Stomach smooth muscle (tissue), 2 donors: Measurements from ENCODE around the gene ANTXRL.
"Not testable (repeated sequence)": the region's sequence is repeated elsewhere in the genome, so short reads cannot be mapped to it uniquely, and the experiment has no call there.

Experiments
- H3K27ac ChIP-seq: one replicate; pipeline ENCODE4 v1.7.0; 2013; ENCODE audit warnings: mild to moderate bottlenecking, low read length, inconsistent platforms
- H3K27me3 ChIP-seq, 2 donors: one replicate each; pipeline ENCODE4 v1.7.0; 2013; ENCODE audit warnings: low read length in 2 of 2; ENCODE audit not compliant: insufficient read depth in 2 of 2, control insufficient read depth in 1 of 2
- H3K36me3 ChIP-seq, 2 donors: one replicate each; pipeline ENCODE4 v1.7.0; 2013; ENCODE audit warnings: low read length in 2 of 2; ENCODE audit not compliant: control insufficient read depth in 2 of 2, insufficient read depth in 2 of 2
- H3K4me1 ChIP-seq: one replicate; pipeline ENCODE4 v1.7.0; 2013; ENCODE audit warnings: low read length; ENCODE audit not compliant: control insufficient read depth, insufficient read depth
- H3K4me3 ChIP-seq, 2 donors: one replicate each; pipeline ENCODE4 v1.7.0; 2013; ENCODE audit warnings: low read length in 2 of 2
- H3K9ac ChIP-seq, 2 donors: one replicate each; pipeline ENCODE4 v1.7.0; 2013; ENCODE audit warnings: low read length in 2 of 2, mild to moderate bottlenecking in 1 of 2
- H3K9me3 ChIP-seq, 2 donors: one replicate each; pipeline ENCODE4 v1.7.0; 2013; ENCODE audit warnings: low read length in 2 of 2; ENCODE audit not compliant: control insufficient read depth in 2 of 2
- donor health status: healthy.
- donor health status: Pancreatic carcinoma.

ANTXRL gene

GRCh38 chr10:46326971-46327370, 40.2 kb downstream of the ANTXRL start:
- no peak overlapping the region for H3K9ac ChIP-seq
- no peaks in the 10 kb centered on the region for H3K36me3 ChIP-seq
- H3K9me3 ChIP-seq = no peaks in the 10 kb centered on the region
- no peak overlapping the region for H3K27ac ChIP-seq
- H3K4me3 ChIP-seq = no peak overlapping the region
- peaks cover 0 to 23% of the 10 kb centered on the region in 2 donors for H3K27me3 ChIP-seq
- H3K4me1 ChIP-seq = no peaks in the 10 kb centered on the region

DNA sequence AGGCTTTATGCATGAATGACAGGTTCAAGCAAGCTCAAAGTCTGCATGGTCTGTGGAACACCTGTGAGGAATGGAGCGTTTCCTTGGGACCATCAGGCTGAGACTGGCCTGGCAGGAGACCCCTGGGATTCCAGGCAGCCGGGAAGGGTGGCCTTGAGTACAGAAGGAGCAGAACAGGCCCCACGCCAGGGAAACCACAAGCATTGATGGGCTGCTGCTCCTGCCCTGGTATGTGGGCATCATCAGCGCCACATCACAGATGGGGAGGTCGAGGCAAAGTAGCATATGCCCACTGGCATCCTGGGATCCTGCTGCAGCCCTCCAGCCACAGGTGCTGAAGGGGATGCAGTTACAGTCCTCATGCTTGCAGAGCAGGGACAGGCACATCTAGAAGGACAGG, 40.9 kb downstream of the ANTXRL start:
- no peaks in the 10 kb centered on the region for H3K9me3 ChIP-seq
- H3K9ac ChIP-seq = no peak overlapping the region
- H3K4me1 ChIP-seq = no peaks in the 10 kb centered on the region
- H3K36me3 ChIP-seq = no peaks in the 10 kb centered on the region
- H3K27me3 ChIP-seq = peaks cover 0 to 23% of the 10 kb centered on the region in 2 donors
- no peak overlapping the region for H3K27ac ChIP-seq
- H3K4me3 ChIP-seq = no peak overlapping the region

- peaks cover 0 to 23% of the 10 kb centered on the region in 2 donors for H3K27me3 ChIP-seq
- H3K4me3 ChIP-seq = no peak overlapping the region
- H3K4me1 ChIP-seq = no peaks in the 10 kb centered on the region
- H3K9me3 ChIP-seq = no peaks in the 10 kb centered on the region
- H3K9ac ChIP-seq = no peak overlapping the region
- H3K36me3 ChIP-seq = no peaks in the 10 kb centered on the region
- no peak overlapping the region for H3K27ac ChIP-seq
Observed at GRCh38 chr10:46328853-46329689, 42.3 kb downstream of the ANTXRL start.

GRCh38 chr10:46329690-46330016, 42.9 kb downstream of the ANTXRL start:
- Histone ChIP-seq H3K9me3 (no peaks in the 10 kb centered on the region), H3K27me3 (peaks cover 0 to 23% of the 10 kb centered on the region in 2 donors), H3K4me1 (no peaks in the 10 kb centered on the region), H3K27ac (no peak overlapping the region), H3K4me3 (no peak overlapping the region), H3K9ac (no peak overlapping the region), H3K36me3 (no peaks in the 10 kb centered on the region)

- Histone ChIP-seq H3K9me3 (no peaks in the 10 kb centered on the region), H3K9ac (no peak overlapping the region), H3K27me3 (peaks cover 0 to 23% of the 10 kb centered on the region in 2 donors), H3K36me3 (no peaks in the 10 kb centered on the region), H3K4me1 (no peaks in the 10 kb centered on the region), H3K27ac (no peak overlapping the region), H3K4me3 (no peak overlapping the region)
Observed at GRCh38 chr10:46330894-46331293, 44.1 kb downstream of the ANTXRL start.

GRCh38 chr10:46365484-46365883, 78.7 kb downstream of the ANTXRL start:
- not testable (repeated sequence) for H3K36me3 ChIP-seq, H3K4me1 ChIP-seq, H3K27ac ChIP-seq, H3K9ac ChIP-seq, H3K4me3 ChIP-seq, H3K27me3 ChIP-seq, H3K9me3 ChIP-seq

DNA sequence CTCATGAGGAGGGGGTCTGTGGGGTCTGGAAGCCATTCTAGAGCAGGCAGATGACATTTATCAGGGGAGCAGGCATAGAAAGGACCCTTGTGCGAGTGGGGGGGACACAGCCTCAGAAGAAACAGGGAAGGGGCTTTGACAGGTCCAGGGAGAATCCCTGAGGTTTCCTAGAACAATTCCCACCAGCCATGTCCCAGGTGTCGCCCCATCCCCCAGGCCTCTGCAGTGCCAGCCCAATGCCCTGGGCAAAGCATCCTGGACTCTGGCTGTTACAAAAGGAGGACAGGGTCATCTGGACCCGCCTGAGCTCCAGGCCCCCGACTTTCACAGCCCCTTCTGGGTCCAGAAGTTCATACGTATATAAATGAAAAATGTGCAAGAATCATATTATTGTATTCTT, 80.4 kb downstream of the ANTXRL start:
- not testable (repeated sequence) for H3K4me1 ChIP-seq, H3K27me3 ChIP-seq, H3K9ac ChIP-seq, H3K36me3 ChIP-seq, H3K9me3 ChIP-seq, H3K27ac ChIP-seq, H3K4me3 ChIP-seq

DNA sequence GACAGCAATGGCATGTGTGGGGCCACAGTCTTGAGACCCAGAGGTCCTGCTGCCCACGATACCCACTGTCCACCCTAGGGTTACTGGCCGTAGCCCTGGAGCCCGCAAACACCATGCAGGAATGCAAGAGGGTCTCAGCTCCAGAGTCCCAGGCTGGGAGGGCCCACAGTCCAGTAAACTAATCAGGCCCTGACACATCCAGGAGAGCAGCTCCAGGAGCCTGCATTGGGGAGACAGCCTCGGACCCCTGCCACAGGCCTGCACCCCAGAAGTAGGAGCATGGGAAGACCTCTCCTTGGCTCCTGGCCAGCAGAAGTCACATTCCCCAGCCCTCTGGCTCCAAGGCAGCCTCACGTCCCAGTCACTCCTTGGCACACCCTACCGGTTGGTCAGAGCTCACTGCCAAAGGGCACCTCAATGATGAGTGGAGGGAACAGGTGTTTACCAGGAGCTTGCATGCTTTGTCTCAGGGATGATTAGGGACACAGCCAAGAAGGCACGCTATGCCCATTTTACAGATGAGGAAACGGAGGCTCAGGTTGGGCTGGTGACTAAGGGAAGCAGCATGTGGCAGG, 81.0 kb downstream of the ANTXRL start:
- not testable (repeated sequence) for H3K36me3 ChIP-seq, H3K27ac ChIP-seq, H3K4me3 ChIP-seq, H3K9ac ChIP-seq, H3K9me3 ChIP-seq, H3K27me3 ChIP-seq, H3K4me1 ChIP-seq

GRCh38 chr10:46368956-46369355, 82.2 kb downstream of the ANTXRL start:
- H3K9me3 ChIP-seq, H3K36me3 ChIP-seq, H3K27me3 ChIP-seq, H3K4me1 ChIP-seq, H3K9ac ChIP-seq, H3K4me3 ChIP-seq, H3K27ac ChIP-seq: not testable (repeated sequence)

GRCh38 chr10:46374410-46374809, 87.6 kb downstream of the ANTXRL start:
- H3K9me3 ChIP-seq, H3K4me1 ChIP-seq, H3K4me3 ChIP-seq, H3K9ac ChIP-seq, H3K27me3 ChIP-seq, H3K27ac ChIP-seq, H3K36me3 ChIP-seq: not testable (repeated sequence)

GRCh38 chr10:46375406-46375805, 88.6 kb downstream of the ANTXRL start, which contains the start of gene ANXA8L1:
Gene ANXA8L1, plus strand, starts transcription at chr10:46375776. Its CDS starts 76 bp downstream, at chr10:46375852.
- H3K36me3 ChIP-seq, H3K9me3 ChIP-seq, H3K27ac ChIP-seq, H3K27me3 ChIP-seq, H3K9ac ChIP-seq, H3K4me1 ChIP-seq, H3K4me3 ChIP-seq: not testable (repeated sequence)
